Tibial nerve (tissue), 4 donors: ENCODE results near the gene TTLL3. TPM values are rescaled to one million over a fixed set of nuclear protein-coding genes. Genes with fewer than 3 reads are reported as not detected.

Source experiments
- DNase-seq, 2 donors: peaks; one replicate each; pipeline ENCODE4 v3.0.0-alpha.2; 2019; ENCODE audit warnings: low spot score in 2 of 2
- H3K27ac ChIP-seq, 4 donors: fragments of 200-600 bp; sonication (generic) in 3 of 4; one replicate each; pipeline ENCODE4 v1.5.1; 2017 to 2019; ENCODE audit warnings: mild to moderate bottlenecking in 1 of 4
- H3K27me3 ChIP-seq, 2 donors: fragments of 200-600 bp; sonication (generic) in 1 of 2; one replicate each; pipeline versions ENCODE4 v1.5.1 to v1.6.0; 2017 to 2019
- H3K36me3 ChIP-seq, 3 donors: fragments of 200-600 bp; sonication (generic); one replicate each; pipeline ENCODE4 v1.5.1; 2018 to 2019
- H3K4me1 ChIP-seq, 4 donors: fragments of 200-600 bp; sonication (generic) in 3 of 4; one replicate each; pipeline ENCODE4 v1.5.1; 2017 to 2019
- H3K4me3 ChIP-seq, 4 donors: fragments of 200-600 bp; sonication (generic) in 3 of 4; one replicate each; pipeline ENCODE4 v1.5.1; 2017 to 2019; ENCODE audit warnings: mild to moderate bottlenecking in 1 of 4, moderate library complexity in 1 of 4
- H3K9me3 ChIP-seq, 4 donors: fragments of 200-600 bp; sonication (generic) in 3 of 4; one replicate each; pipeline ENCODE4 v1.5.1; 2017 to 2019
- CTCF ChIP-seq, 5 experiments: fragments of 200-600 bp in 3 of 5; fragments of 450-650 bp in 2 of 5; sonication (generic) in 3 of 5; IDR thresholded peaks; one replicate each; pipeline ENCODE4 v1.5.1; 2016 to 2019; ENCODE audit warnings: antibody characterized with exemption in 5 of 5, mild to moderate bottlenecking in 3 of 5, moderate library complexity in 2 of 5
- EP300 ChIP-seq, 2 donors: sonication (generic); formaldehyde crosslinking; IDR thresholded peaks; one replicate each; pipeline ENCODE4 v1.6.1; 2017; ENCODE audit warnings: antibody characterized with exemption in 2 of 2, mild to moderate bottlenecking in 1 of 2
- POLR2A ChIP-seq, 2 donors: fragments of 450-650 bp; IDR thresholded peaks; one replicate each; pipeline ENCODE4 v1.6.1; 2017; ENCODE audit warnings: antibody characterized with exemption in 2 of 2, mild to moderate bottlenecking in 2 of 2, moderate library complexity in 2 of 2
- WGBS, 2 donors: methylation state at CpG; one replicate each; pipeline ENCODE4 v1.1.5; 2018; 5-methylcytosine and 5-hydroxymethylcytosine counted together
- total RNA-seq, 4 donors: library from RNA; depleted of rRNA; stranded (reverse); fragments of >200 nt; gene quantifications; one replicate each; pipeline ENCODE4 v1.1.0, GENCODE V29; 2016

TTLL3 gene
- total RNA-seq, 4 donors from 2014 or later: 58.2 to 173 (median 120) TPM

DNA sequence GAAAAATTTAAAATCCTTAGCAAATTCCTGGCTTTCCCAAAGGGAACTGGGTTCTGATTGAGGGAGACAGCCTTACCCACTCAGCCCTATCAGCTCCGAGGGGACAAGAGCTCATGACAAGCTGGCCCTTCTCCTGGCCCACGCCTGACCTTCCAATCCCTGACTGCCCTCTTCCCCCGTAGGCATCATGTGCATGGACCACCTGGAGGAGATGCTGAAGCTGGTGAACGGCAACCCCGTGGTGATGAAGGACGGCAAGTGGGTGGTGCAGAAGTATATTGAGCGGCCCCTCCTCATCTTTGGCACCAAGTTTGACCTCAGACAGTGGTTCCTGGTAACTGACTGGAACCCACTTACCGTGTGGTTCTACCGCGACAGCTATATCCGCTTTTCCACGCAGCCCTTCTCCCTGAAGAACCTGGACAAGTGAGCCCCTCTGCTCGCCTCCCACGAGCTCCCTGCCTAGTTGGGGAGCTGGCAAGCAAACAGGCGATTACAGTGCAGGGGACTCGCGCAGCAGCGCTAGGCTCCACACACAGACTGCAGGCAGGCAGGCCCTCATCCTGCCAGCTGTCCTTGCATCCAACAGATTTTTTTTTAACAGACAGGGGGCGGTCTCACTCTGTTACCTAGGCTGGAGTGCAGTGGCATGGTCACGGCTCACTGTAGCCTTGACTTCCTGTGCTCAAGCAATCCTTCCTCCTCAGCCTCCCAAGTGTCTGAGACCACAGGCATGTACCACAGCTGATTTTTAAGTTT lies 16.9 kb downstream of the TTLL3 start:
- Histone ChIP-seq H3K9me3 (no peaks in the 10 kb centered on the region), H3K27ac (no peak overlapping the region), H3K4me1 (no peaks in the 10 kb centered on the region), H3K4me3 (no peak overlapping the region), H3K27me3 (no peaks in the 10 kb centered on the region), H3K36me3 (peaks cover 0 to 63% (median 0%) of the 10 kb centered on the region in 3 donors)
- DNase-seq: no peak
- no peak for TF ChIP-seq POLR2A (IDR thresholded peaks at IDR 0.05)
- no peak for TF ChIP-seq CTCF (IDR thresholded peaks at IDR 0.05)
- TF ChIP-seq EP300 (IDR thresholded peaks at IDR 0.05): no peak
- WGBS, 2 donors: 76 to 79% methylated on average over 19 to 20 of the region's 20 CpGs

- TF ChIP-seq EP300 (IDR thresholded peaks at IDR 0.05): no peak
- TF ChIP-seq CTCF (IDR thresholded peaks at IDR 0.05): no peak
- no peak for TF ChIP-seq POLR2A (IDR thresholded peaks at IDR 0.05)
Measured at GRCh38 chr3:9828801-9829755, 19.0 kb downstream of the TTLL3 start.

GRCh38 chr3:9831253-9831652 lies 21.2 kb downstream of the TTLL3 start:
- 87 to 96% methylated on average over 3 of the region's 3 CpGs for WGBS, 2 donors
- Histone ChIP-seq H3K27me3 (no peaks in the 10 kb centered on the region), H3K9me3 (no peaks in the 10 kb centered on the region), H3K4me3 (no peak overlapping the region), H3K27ac (no peak overlapping the region), H3K4me1 (no peaks in the 10 kb centered on the region), H3K36me3 (peaks cover 0 to 97% (median 11%) of the 10 kb centered on the region in 3 donors)
- TF ChIP-seq EP300 (IDR thresholded peaks at IDR 0.05): no peak
- no peak for TF ChIP-seq POLR2A (IDR thresholded peaks at IDR 0.05)
- no peak for TF ChIP-seq CTCF (IDR thresholded peaks at IDR 0.05)
- no peak for DNase-seq

More at GRCh38 chr3:9828801-9829755, 19.0 kb downstream of the TTLL3 start:
- H3K4me1 ChIP-seq: no peaks in the 10 kb centered on the region
- no peaks in the 10 kb centered on the region for H3K27me3 ChIP-seq
- no peak for DNase-seq
- WGBS, 2 donors: 86 to 95% methylated on average over 12 to 16 of the region's 17 CpGs
- peaks cover 0 to 84% (median 5%) of the 10 kb centered on the region in 3 donors for H3K36me3 ChIP-seq
- H3K9me3 ChIP-seq: no peaks in the 10 kb centered on the region
- H3K27ac ChIP-seq: no peak overlapping the region
- H3K4me3 ChIP-seq: no peak overlapping the region

- DNase-seq: no peak
- Histone ChIP-seq H3K27ac (no peak overlapping the region), H3K4me3 (no peak overlapping the region), H3K4me1 (no peaks in the 10 kb centered on the region), H3K27me3 (no peaks in the 10 kb centered on the region), H3K36me3 (peaks cover 0 to 96% (median 11%) of the 10 kb centered on the region in 3 donors), H3K9me3 (no peaks in the 10 kb centered on the region)
- TF ChIP-seq POLR2A (IDR thresholded peaks at IDR 0.05) (no peak), CTCF (IDR thresholded peaks at IDR 0.05) (no peak), EP300 (IDR thresholded peaks at IDR 0.05) (no peak)
- 86 to 91% methylated on average over 8 to 9 of the region's 9 CpGs for WGBS, 2 donors
Measured at GRCh38 chr3:9833078-9833477, 23.0 kb downstream of the TTLL3 start.
